ENCODE measurements around the gene VWA1. TPM values are rescaled to one million over a fixed set of nuclear protein-coding genes. Genes with fewer than 3 reads are reported as not detected.

Gene VWA1
- total and polyA plus RNA-seq, 10 of the 15 experiments (the other 5 are each of a cell fraction or from before 2014, with no cell fraction given), result 0.02 to 1.7 (median 0.32) TPM; not detected in 2

- no peak for TF ChIP-seq WRNIP1 (IDR thresholded peaks at IDR 0.05; ENCODE audit: borderline replicate concordance, low read depth, low read length)
- TF ChIP-seq, protein P1, sequence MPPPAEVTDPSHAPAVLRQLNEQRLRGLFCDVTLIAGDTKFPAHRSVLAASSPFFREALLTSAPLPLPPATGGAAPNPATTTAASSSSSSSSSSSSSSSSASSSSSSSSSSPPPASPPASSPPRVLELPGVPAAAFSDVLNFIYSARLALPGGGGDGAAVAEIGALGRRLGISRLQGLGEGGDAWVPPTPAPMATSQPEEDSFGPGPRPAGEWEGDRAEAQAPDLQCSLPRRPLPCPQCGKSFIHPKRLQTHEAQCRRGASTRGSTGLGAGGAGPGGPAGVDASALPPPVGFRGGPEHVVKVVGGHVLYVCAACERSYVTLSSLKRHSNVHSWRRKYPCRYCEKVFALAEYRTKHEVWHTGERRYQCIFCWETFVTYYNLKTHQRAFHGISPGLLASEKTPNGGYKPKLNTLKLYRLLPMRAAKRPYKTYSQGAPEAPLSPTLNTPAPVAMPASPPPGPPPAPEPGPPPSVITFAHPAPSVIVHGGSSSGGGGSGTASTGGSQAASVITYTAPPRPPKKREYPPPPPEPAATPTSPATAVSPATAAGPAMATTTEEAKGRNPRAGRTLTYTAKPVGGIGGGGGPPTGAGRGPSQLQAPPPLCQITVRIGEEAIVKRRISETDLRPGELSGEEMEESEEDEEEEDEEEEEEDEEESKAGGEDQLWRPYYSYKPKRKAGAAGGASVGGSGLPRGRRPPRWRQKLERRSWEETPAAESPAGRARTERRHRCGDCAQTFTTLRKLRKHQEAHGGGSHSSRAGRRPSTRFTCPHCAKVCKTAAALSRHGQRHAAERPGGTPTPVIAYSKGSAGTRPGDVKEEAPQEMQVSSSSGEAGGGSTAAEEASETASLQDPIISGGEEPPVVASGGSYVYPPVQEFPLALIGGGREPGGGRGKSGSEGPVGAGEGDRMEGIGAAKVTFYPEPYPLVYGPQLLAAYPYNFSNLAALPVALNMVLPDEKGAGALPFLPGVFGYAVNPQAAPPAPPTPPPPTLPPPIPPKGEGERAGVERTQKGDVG (CRISPR knock-in tag; IDR thresholded peaks at IDR 0.05), result no peak
- TF ChIP-seq SREBF2 (IDR thresholded peaks at IDR 0.05; ENCODE audit: low read length), result no peak
- TF ChIP-seq MYC (IDR thresholded peaks at IDR 0.05; ENCODE audit: insufficient read depth, insufficient read length, insufficient replicate concordance, low read length, severe bottlenecking), result no peak
- no peak for TF ChIP-seq HSF1 (IDR thresholded peaks at IDR 0.05; ENCODE audit: low read depth, low read length)
- no peak for TF ChIP-seq SIX5 (IDR thresholded peaks at IDR 0.05; ENCODE audit: low read depth, low read length, severe bottlenecking)
- TF ChIP-seq ZNF384 (IDR thresholded peaks at IDR 0.05; ENCODE audit: borderline replicate concordance, low read depth, low read length), result no peak
- TF ChIP-seq MYB (IDR thresholded peaks at IDR 0.05; ENCODE audit: borderline replicate concordance, low read depth, low read length), result no peak
- no peak for TF ChIP-seq STAT3 (IDR thresholded peaks at IDR 0.05; ENCODE audit: low read depth, low read length)
- TF ChIP-seq, protein P2, sequence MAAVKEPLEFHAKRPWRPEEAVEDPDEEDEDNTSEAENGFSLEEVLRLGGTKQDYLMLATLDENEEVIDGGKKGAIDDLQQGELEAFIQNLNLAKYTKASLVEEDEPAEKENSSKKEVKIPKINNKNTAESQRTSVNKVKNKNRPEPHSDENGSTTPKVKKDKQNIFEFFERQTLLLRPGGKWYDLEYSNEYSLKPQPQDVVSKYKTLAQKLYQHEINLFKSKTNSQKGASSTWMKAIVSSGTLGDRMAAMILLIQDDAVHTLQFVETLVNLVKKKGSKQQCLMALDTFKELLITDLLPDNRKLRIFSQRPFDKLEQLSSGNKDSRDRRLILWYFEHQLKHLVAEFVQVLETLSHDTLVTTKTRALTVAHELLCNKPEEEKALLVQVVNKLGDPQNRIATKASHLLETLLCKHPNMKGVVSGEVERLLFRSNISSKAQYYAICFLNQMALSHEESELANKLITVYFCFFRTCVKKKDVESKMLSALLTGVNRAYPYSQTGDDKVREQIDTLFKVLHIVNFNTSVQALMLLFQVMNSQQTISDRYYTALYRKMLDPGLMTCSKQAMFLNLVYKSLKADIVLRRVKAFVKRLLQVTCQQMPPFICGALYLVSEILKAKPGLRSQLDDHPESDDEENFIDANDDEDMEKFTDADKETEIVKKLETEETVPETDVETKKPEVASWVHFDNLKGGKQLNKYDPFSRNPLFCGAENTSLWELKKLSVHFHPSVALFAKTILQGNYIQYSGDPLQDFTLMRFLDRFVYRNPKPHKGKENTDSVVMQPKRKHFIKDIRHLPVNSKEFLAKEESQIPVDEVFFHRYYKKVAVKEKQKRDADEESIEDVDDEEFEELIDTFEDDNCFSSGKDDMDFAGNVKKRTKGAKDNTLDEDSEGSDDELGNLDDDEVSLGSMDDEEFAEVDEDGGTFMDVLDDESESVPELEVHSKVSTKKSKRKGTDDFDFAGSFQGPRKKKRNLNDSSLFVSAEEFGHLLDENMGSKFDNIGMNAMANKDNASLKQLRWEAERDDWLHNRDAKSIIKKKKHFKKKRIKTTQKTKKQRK (IDR thresholded peaks at IDR 0.05; ENCODE audit: low read depth, low read length), result no peak
- no peak for TF ChIP-seq SUPT20H (IDR thresholded peaks at IDR 0.05; ENCODE audit: borderline replicate concordance, control insufficient read depth, low read depth, low read length)
- no peak for TF ChIP-seq NFYB (IDR thresholded peaks at IDR 0.05; ENCODE audit: insufficient read depth, low read depth, low read length)
- no peak for TF ChIP-seq ZSCAN29 (IDR thresholded peaks at IDR 0.05)
- H2AFZ ChIP-seq (ENCODE audit: control insufficient read depth, low read depth, low read length), result no peak overlapping the region
- no TSS peak for BruUV-seq (replicated peaks)
- H3K9ac ChIP-seq (ENCODE audit: control insufficient read depth, insufficient read depth, low read length), result no peak overlapping the region
- intact Hi-C loops (cut with micrococcal nuclease; ENCODE audit: unreplicated experiment) (no loop called here), in situ Hi-C loops (cut with MboI) (no loop called here)
- ChIA-PET POLR2A (interaction anchor here (1.3 kb wide), 1 partner anchor 15 kb away, joined by 3 read pairs; the partner anchor contains the start of gene AURKAIP1), SMC1A (ENCODE audit: uncharacterized antibody, unreplicated experiment) (no interaction called here), CTCF (interaction anchor here (1.6 kb wide), 1 partner anchor 19 kb away, joined by 7 read pairs; no protein-coding TSS in a partner anchor), RAD21 (ENCODE audit: unreplicated experiment) (no interaction called here)
- H3K27ac ChIP-seq (ENCODE audit: control insufficient read depth, insufficient read depth), result no peak overlapping the region
- DNase-seq (ENCODE audit: low read depth, low spot score) (no peak), FAIRE-seq (no peak), ATAC-seq (no peak)
- H4K20me1 ChIP-seq (ENCODE audit: control insufficient read depth, insufficient read depth), result no peaks in the 10 kb centered on the region
- H3K4me1 ChIP-seq (ENCODE audit: control insufficient read depth, insufficient read depth, low read length), result no peaks in the 10 kb centered on the region
- H3K79me2 ChIP-seq (ENCODE audit: control insufficient read depth, insufficient read depth, low read length), result peaks cover 3% of the 10 kb centered on the region; the same call in 1 of the 2 replicates
- WGBS (ENCODE audit: insufficient coverage, insufficient replicate concordance, low lambda C conversion rate, missing lambda C conversion rate), result over 99% methylated on average over 12 of the region's 12 CpGs
- H3K9me3 ChIP-seq (replicated peaks; ENCODE audit: control insufficient read depth, insufficient read depth, low read length), result no peaks in the 10 kb centered on the region
- peaks cover 54 to 56% of the 10 kb centered on the region in 2 experiments for H3K36me3 ChIP-seq (ENCODE audit: control insufficient read depth in 2 of 2, insufficient read depth in 2 of 2, low read length in 1 of 2)
- H3K4me2 ChIP-seq (ENCODE audit: control insufficient read depth, insufficient read depth), result no peak overlapping the region
- H3K27me3 ChIP-seq (replicated peaks in 1 of 2; ENCODE audit: control insufficient read depth in 2 of 2, insufficient read depth in 2 of 2, low read length in 1 of 2), result no peaks in the 10 kb centered on the region
- no peak overlapping the region for H3K4me3 ChIP-seq
These were observed 44.8 kb upstream of the VWA1 start for GRCh38 chr1:1390675-1391074.
